ENCODE results near the gene ZNF560. TPM values are rescaled to one million over a fixed set of nuclear protein-coding genes. Genes with fewer than 3 reads are reported as not detected.

Gene ZNF560
- total RNA-seq, 4 donors from 2014 or later: not detected

DNA sequence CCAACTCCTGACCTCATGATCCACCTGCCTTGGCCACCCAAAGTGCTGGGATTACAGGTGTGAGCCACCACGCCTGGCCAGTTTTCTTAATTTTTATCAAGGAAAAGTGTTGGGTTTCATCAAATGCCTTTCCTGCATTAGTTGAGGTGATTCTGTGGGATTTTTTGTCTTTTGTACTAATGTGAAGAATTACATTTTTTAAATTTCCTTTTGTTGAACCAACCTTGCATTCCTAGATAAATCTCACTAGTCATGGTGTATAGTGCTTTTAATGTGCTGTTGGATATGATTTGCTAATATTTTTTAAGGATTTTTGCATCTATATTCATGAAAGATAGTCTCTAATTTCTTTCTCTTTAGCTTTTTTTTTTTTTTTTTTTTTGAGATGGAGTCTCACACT, 2.4 kb upstream of the ZNF560 start:
- no peak for DNase-seq
- TF ChIP-seq, protein P1, sequence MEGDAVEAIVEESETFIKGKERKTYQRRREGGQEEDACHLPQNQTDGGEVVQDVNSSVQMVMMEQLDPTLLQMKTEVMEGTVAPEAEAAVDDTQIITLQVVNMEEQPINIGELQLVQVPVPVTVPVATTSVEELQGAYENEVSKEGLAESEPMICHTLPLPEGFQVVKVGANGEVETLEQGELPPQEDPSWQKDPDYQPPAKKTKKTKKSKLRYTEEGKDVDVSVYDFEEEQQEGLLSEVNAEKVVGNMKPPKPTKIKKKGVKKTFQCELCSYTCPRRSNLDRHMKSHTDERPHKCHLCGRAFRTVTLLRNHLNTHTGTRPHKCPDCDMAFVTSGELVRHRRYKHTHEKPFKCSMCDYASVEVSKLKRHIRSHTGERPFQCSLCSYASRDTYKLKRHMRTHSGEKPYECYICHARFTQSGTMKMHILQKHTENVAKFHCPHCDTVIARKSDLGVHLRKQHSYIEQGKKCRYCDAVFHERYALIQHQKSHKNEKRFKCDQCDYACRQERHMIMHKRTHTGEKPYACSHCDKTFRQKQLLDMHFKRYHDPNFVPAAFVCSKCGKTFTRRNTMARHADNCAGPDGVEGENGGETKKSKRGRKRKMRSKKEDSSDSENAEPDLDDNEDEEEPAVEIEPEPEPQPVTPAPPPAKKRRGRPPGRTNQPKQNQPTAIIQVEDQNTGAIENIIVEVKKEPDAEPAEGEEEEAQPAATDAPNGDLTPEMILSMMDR (IDR thresholded peaks at IDR 0.05): no peak
- no peak for TF ChIP-seq POLR2A (IDR thresholded peaks at IDR 0.05)

DNA sequence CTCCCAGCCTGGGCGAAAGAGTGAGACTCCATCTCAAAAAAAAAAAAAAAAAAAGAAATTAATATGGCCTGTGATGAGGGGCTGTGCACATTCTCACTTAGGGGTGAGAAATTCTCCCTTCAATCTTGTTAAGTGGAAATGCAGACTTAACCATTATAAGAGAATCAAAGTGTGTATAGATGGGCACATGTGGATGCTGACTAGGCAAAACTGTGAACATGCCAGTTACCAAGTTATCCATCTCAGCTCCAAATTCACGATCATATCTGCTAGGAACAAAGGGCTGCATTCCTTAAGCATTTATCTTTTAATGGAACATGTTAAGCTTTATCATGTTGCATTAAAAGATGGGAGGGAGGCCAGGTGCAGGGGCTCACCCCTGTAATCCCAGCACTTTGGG, 4.3 kb downstream of the ZNF560 start:
- no peaks in the 10 kb centered on the region for H3K4me1 ChIP-seq
- TF ChIP-seq, protein P1 (IDR thresholded peaks at IDR 0.05): no peak
- TF ChIP-seq POLR2A (IDR thresholded peaks at IDR 0.05): no peak
- H3K9me3 ChIP-seq: peaks cover 0 to 30% (median 6%) of the 10 kb centered on the region in 4 donors
- no peak overlapping the region for H3K4me3 ChIP-seq
- no peaks in the 10 kb centered on the region for H3K36me3 ChIP-seq
- no peaks in the 10 kb centered on the region for H3K27me3 ChIP-seq
- H3K27ac ChIP-seq: no peak overlapping the region
- DNase-seq: no peak

More for the DNA sequence above, 2.4 kb upstream of the ZNF560 start:
- Histone ChIP-seq H3K27me3 (no peaks in the 10 kb centered on the region), H3K4me1 (no peaks in the 10 kb centered on the region), H3K27ac (no peak overlapping the region), H3K36me3 (no peaks in the 10 kb centered on the region), H3K4me3 (no peak overlapping the region), H3K9me3 (peaks cover 0 to 62% (median 17%) of the 10 kb centered on the region in 4 donors)

DNA sequence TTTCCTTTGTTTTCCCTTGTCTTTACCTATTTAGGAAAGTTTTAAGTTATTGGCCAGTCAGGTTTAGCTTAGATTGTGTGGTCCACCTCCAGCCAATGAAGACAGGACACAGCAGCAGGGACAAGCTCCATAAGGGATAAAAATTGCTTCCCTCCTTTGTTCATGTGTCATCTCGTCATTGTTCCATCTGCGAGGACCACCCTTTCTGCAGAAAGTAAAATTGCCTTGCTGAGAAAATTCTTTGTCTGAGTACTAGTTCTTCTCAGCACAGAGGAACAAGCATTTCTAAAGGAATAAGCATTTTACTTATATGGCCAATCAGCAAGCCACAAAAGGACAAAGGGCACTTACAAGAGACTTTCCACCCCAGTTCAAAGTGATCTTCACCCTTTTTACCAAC, 11.4 kb downstream of the ZNF560 start:
- TF ChIP-seq, protein P1 (IDR thresholded peaks at IDR 0.05): no peak
- TF ChIP-seq POLR2A (IDR thresholded peaks at IDR 0.05): no peak
- no peaks in the 10 kb centered on the region for H3K36me3 ChIP-seq
- H3K9me3 ChIP-seq: peaks cover 0 to 42% (median 3%) of the 10 kb centered on the region in 4 donors
- no peaks in the 10 kb centered on the region for H3K4me1 ChIP-seq
- no peak overlapping the region for H3K4me3 ChIP-seq
- H3K27ac ChIP-seq: no peak overlapping the region
- H3K27me3 ChIP-seq: no peaks in the 10 kb centered on the region
- no peak for DNase-seq

DNA sequence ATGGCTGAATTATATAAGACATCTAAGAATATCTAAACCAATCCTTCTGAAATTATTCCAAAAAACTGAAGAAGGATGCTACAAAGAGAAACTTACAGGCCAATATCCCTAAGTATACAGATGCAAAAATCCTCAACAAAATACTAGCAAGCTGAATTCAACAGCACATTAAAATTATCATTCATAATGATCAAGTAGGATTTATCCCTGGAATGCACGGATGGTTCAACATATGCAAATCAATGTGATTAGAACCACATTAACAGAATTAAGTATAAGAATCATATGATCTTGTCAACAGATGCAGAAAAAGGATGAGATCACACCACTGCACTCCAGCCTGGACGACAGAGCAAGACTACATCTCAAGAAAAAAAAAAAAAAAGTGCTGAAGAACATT, 13.3 kb downstream of the ZNF560 start:
- no peak overlapping the region for H3K4me3 ChIP-seq
- no peak for TF ChIP-seq POLR2A (IDR thresholded peaks at IDR 0.05)
- TF ChIP-seq, protein P1 (IDR thresholded peaks at IDR 0.05): no peak
- H3K27ac ChIP-seq: no peak overlapping the region
- H3K27me3 ChIP-seq: no peaks in the 10 kb centered on the region
- DNase-seq: no peak
- peaks cover 0 to 42% (median 5%) of the 10 kb centered on the region in 4 donors for H3K9me3 ChIP-seq
- H3K36me3 ChIP-seq: no peaks in the 10 kb centered on the region
- H3K4me1 ChIP-seq: no peaks in the 10 kb centered on the region

DNA sequence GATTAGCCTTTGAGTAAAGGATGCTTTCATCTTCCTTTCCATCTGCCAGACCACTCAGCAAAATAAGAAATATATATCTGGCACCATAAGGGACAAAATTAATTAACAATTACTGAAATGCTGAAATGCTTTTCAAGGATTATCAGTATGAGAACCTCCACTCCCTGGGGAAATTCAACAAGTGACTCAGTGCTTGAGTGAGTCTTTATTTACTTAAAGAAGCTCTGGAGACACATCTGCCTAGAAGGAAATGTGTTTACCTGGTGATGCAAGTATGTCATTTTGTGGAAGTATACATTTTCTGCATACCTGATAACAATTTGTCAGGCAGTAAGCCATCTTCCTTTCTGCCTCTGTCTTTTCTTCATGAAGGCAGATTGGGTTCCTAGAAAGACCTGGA, 23.4 kb downstream of the ZNF560 start:
- peaks cover 0 to 22% (median 2%) of the 10 kb centered on the region in 4 donors for H3K9me3 ChIP-seq
- H3K27ac ChIP-seq: no peak overlapping the region
- no peak for DNase-seq
- TF ChIP-seq POLR2A (IDR thresholded peaks at IDR 0.05): no peak
- TF ChIP-seq, protein P1 (IDR thresholded peaks at IDR 0.05): no peak
- H3K4me3 ChIP-seq: no peak overlapping the region
- H3K4me1 ChIP-seq: no peaks in the 10 kb centered on the region
- H3K27me3 ChIP-seq: no peaks in the 10 kb centered on the region
- H3K36me3 ChIP-seq: no peaks in the 10 kb centered on the region

DNA sequence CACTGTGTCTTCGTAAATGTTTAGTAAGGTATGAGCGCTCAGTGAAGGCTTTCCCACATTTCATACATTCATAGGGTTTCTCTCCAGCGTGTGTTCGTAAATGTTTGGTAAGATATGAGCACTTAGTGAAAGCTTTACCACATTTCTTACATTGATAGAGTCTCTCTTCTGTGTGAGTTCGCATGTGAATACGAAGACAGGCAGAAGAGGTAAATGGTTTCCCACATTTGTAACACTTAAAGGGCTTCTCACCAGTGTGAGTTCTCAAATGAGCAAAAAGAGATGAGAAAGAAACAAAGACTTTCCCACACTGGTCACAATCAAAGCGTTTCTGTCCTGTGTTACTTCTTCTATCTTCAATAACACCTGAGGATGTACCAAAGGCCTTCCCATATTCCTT, 31.3 kb downstream of the ZNF560 start:
- H3K36me3 ChIP-seq: no peaks in the 10 kb centered on the region
- TF ChIP-seq, protein P1 (IDR thresholded peaks at IDR 0.05): no peak
- no peak for TF ChIP-seq POLR2A (IDR thresholded peaks at IDR 0.05)
- H3K4me3 ChIP-seq: no peak overlapping the region
- no peaks in the 10 kb centered on the region for H3K4me1 ChIP-seq
- H3K9me3 ChIP-seq: peaks cover 0 to 48% (median 8%) of the 10 kb centered on the region in 4 donors
- H3K27ac ChIP-seq: no peak overlapping the region
- DNase-seq: no peak
- no peaks in the 10 kb centered on the region for H3K27me3 ChIP-seq
